Lung (tissue), 12 donors: Measurements from ENCODE around the gene EEF2. TPM values are rescaled to one million over a fixed set of nuclear protein-coding genes. Genes with fewer than 3 reads are reported as not detected.

Source experiments
- ATAC-seq: fragments of 200-7000 bp; cut with Tn5 transposase; one replicate; pipeline ENCODE4 v1.9.1; 2020; ENCODE audit warnings: moderate number of reproducible peaks; ENCODE audit not compliant: insufficient read depth, low FRiP score
- DNase-seq, 3 donors: peaks; one replicate each; pipeline ENCODE4 v3.0.0-alpha.2; 2013 to 2017
- H3K27ac ChIP-seq, 2 donors: one replicate each; pipeline ENCODE4 v1.5.1; 2013; ENCODE audit warnings: mild to moderate bottlenecking in 2 of 2, moderate library complexity in 2 of 2, control low read depth in 1 of 2, inconsistent platforms in 1 of 2, low read depth in 1 of 2, low read length in 1 of 2
- H3K27me3 ChIP-seq, 3 donors: one replicate each; pipeline ENCODE4 v1.5.1; 2013; ENCODE audit warnings: low read length in 2 of 3; ENCODE audit not compliant: control insufficient read depth in 3 of 3, insufficient read depth in 3 of 3
- H3K36me3 ChIP-seq, 4 donors: one replicate each; pipeline ENCODE4 v1.5.1; 2013; ENCODE audit warnings: low read length in 4 of 4, mild to moderate bottlenecking in 1 of 4, moderate library complexity in 1 of 4; ENCODE audit not compliant: control insufficient read depth in 4 of 4, insufficient read depth in 4 of 4
- H3K4me1 ChIP-seq, 5 donors: one replicate each; pipeline ENCODE4 v1.5.1; 2013; ENCODE audit warnings: low read length in 5 of 5, mild to moderate bottlenecking in 2 of 5, moderate library complexity in 1 of 5; ENCODE audit not compliant: control insufficient read depth in 5 of 5, insufficient read depth in 5 of 5
- H3K4me3 ChIP-seq: one replicate; pipeline ENCODE4 v1.5.1; 2013; ENCODE audit warnings: mild to moderate bottlenecking, control low read depth, moderate library complexity
- H3K9ac ChIP-seq, 2 donors: one replicate each; pipeline ENCODE4 v1.5.1; 2013; ENCODE audit warnings: low read length in 2 of 2, control low read depth in 1 of 2; ENCODE audit not compliant: insufficient read depth in 1 of 2
- H3K9me3 ChIP-seq, 4 donors: one replicate each; pipeline ENCODE4 v1.5.1; 2013; ENCODE audit warnings: low read length in 3 of 4, mild to moderate bottlenecking in 1 of 4, moderate library complexity in 1 of 4; ENCODE audit not compliant: control insufficient read depth in 4 of 4, insufficient read depth in 3 of 4
- CTCF ChIP-seq: IDR thresholded peaks from 2 replicates; pipeline ENCODE4 v1.5.1; 2012; ENCODE audit warnings: mild to moderate bottlenecking; ENCODE audit errors: control extremely low read depth, extremely low read depth
- WGBS, 2 donors: extraction: QIAGEN DNeasy Blood & Tissue Kit; methylation state at CpG; one replicate each; pipeline ENCODE4 v1.1.7; 2013; 5-methylcytosine and 5-hydroxymethylcytosine counted together
- polyA plus RNA-seq, 2 donors: library from polyadenylated mRNA; stranded (reverse); fragments of 200-250 nt; gene quantifications; one replicate each; pipeline ENCODE4 v1.2.1, GENCODE V29; 2013
- total RNA-seq, 2 donors: library from RNA; depleted of rRNA in 1 of 2; stranded (reverse); fragments of >200 nt in 1 of 2; gene quantifications; one replicate each; pipeline ENCODE4 v1.2.1, GENCODE V29; 2014 to 2021
- donor health status: control.
- donor health status: control.
- donor health status: Bipolar disorder and iron deficiency.
- donor health status: healthy.
- donor health status: DM: yes; HTN: yes; CAD: no.

The EEF2 gene
- total and polyA plus RNA-seq, 4 donors = 994 to 1,934 (median 1,345) TPM

- 3% methylated on average over 21 of the region's 21 CpGs for WGBS, 2 donors
- DNase-seq = peak; percentile 67 to 85 (median 85)
- Histone ChIP-seq H3K4me1 (peaks cover 0 to 25% (median 13%) of the 10 kb centered on the region in 5 donors), H3K27ac (peak overlapping the region; percentile 37 to 60), H3K9ac (no peak overlapping the region), H3K4me3 (no peak overlapping the region), H3K9me3 (no peaks in the 10 kb centered on the region), H3K36me3 (peaks cover 10 to 35% (median 24%) of the 10 kb centered on the region in 4 donors), H3K27me3 (peaks cover 0 to 2% (median 0%) of the 10 kb centered on the region in 3 donors)
- ATAC-seq = no peak
- peak; percentile 60 for TF ChIP-seq CTCF
These were observed 1.2 kb upstream of the EEF2 start for GRCh38 chr19:3986260-3987041.

GRCh38 chr19:3985643-3986259 is 488 bp upstream of the EEF2 start:
- DNase-seq (no peak), ATAC-seq (no peak)
- Histone ChIP-seq H3K9ac (no peak overlapping the region), H3K4me1 (peaks cover 0 to 25% (median 13%) of the 10 kb centered on the region in 5 donors), H3K9me3 (no peaks in the 10 kb centered on the region), H3K27me3 (peaks cover 0 to 2% (median 0%) of the 10 kb centered on the region in 3 donors), H3K27ac (peak overlapping the region; percentile 34 to 61), H3K36me3 (peaks cover 16 to 40% (median 29%) of the 10 kb centered on the region in 4 donors), H3K4me3 (no peak overlapping the region)
- TF ChIP-seq CTCF = no peak
- 4 to 5% methylated on average over 19 of the region's 19 CpGs for WGBS, 2 donors

- ATAC-seq = no peak
These were observed 717 bp downstream of the EEF2 start for GRCh38 chr19:3984584-3984907.

More at GRCh38 chr19:3984584-3984907, 717 bp downstream of the EEF2 start:
- Histone ChIP-seq H3K9me3 (no peaks in the 10 kb centered on the region), H3K9ac (peak overlapping the region; percentile 97 to 99), H3K36me3 (peaks cover 26 to 50% (median 37%) of the 10 kb centered on the region in 4 donors), H3K4me3 (peak overlapping the region; percentile 98), H3K27me3 (peaks cover 0 to 2% (median 0%) of the 10 kb centered on the region in 3 donors), H3K27ac (peak overlapping the region; percentile 92 to 97), H3K4me1 (peaks cover 0 to 25% (median 13%) of the 10 kb centered on the region in 5 donors)
- WGBS, 2 donors = 0% methylated on average over 10 of the region's 10 CpGs
- DNase-seq = peak in 1 of 3 donors; percentile 14
- no peak for TF ChIP-seq CTCF
